Stimulated activated naive CD4-positive, alpha-beta T cell (primary cell): ENCODE results near the gene LOC101059915.
"Not testable (repeated sequence)": the region's sequence is repeated elsewhere in the genome, so short reads cannot be mapped to it uniquely, and the experiment has no call there.

ENCODE experiments used
- DNase-seq, 6 experiments: peaks; one replicate each; lab custom pipeline; 2025; lab: John Stamatoyannopoulos, UW

Gene LOC101059915

DNA sequence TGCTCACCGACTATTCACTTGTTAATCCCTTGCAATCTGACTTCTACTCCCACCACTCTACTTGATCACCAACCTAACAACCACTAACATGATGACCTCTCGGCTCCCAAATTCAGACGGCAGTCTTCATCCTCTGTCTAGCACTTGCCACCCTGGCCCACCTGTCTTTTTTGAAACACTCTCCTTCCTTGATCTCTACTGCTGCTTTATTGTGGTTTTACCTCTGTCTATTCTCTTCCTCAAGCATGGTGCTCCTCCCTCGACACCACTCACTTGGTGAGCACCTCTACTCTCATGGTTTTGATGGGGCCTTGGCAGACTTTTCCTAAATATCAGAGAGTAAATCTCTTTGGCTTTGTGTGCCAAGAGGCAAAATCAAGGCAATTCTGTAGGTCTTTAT is 27.3 kb upstream of the LOC101059915 start:
- DNase-seq = peak in 2 of 6 experiments; percentile 11 to 26

GRCh38 chrX:71644406-71644805 is 22.9 kb upstream of the LOC101059915 start:
- DNase-seq = not testable (repeated sequence)

DNA sequence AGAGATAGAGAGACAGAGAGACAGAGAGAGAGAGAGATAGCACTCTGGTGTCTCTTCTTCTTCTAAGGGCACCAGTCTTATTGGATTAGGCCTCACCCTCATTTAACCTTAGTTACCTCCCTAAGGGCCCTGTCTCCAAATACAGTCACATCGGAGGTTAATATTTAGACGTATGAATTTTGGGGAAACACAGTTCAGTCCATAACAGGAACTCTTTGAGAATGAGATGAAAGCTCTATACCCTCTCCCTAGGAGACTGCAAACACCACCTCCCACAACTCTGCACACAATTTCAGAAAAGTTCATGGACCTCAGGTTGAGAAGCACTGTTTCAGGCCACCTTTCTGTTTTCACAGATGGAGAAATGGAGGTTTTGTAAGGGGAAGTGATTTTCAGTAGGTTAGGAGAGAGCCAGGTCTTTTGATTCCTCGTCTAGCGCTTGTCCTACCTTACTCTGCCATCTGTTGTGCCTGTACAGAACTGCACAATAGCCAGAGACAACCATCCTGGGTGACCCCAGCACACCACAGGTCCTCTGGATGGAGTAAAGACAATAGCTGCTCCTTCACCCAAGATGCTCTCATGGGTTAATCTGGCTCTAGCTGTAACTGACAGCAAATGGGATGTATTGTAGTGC is 16.9 kb upstream of the LOC101059915 start:
- DNase-seq = peak in 1 of 6 experiments; percentile 11

DNA sequence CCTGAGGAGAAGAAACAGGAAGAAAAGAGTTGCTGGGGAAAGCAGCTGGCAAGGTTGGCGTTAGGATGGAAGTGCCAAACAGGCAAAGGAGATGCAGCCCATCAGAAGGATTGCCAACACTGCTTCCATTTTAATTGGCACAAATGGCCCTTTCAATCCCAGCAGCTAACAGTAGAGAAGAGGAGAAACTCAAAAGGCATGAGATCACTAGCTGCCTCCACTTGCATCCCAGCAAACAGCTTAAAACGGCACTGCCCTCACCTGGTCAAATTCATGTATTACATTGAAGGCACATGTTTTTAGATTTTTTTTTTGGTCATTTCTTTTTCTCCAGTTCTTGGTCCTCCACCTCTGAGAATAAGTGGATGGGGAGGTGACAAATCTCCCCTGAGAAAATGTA is 14.9 kb upstream of the LOC101059915 start:
- peak in 5 of 6 experiments; percentile 8 to 54 (median 24) for DNase-seq

DNA sequence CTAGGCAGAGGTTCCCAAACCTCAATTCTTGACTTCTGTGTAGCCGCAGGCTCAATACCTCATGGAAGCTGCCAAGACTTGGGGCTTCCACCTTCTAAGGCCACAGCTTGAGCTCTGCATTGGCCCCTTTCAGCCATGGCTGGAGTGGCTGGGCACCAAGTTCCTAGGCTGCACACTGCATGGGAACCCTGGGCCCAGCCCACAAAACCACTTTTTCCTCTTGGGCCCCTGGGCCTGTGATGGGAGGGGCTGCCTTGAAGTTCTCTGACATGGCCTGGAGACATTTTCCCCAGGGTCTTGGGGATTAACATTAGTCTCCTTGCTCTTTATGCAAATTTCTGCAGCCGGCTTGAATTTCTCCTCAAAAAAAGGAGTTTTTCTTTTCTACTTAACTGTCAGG is 14.0 kb upstream of the LOC101059915 start:
- no peak for DNase-seq

GRCh38 chrX:71657267-71657666 is 10.1 kb upstream of the LOC101059915 start:
- DNase-seq = no peak

- no peak for DNase-seq
Measured at GRCh38 chrX:71659342-71659741, 8.0 kb upstream of the LOC101059915 start.

GRCh38 chrX:71659959-71660358 is 7.4 kb upstream of the LOC101059915 start:
- DNase-seq = no peak

- no peak for DNase-seq
Measured at GRCh38 chrX:71660562-71661416, 6.6 kb upstream of the LOC101059915 start.

- DNase-seq = no peak
Measured at GRCh38 chrX:71661919-71662318, 5.4 kb upstream of the LOC101059915 start.

GRCh38 chrX:71662654-71663053 is 4.7 kb upstream of the LOC101059915 start:
- DNase-seq = not testable (repeated sequence)

GRCh38 chrX:71663238-71663637 is 4.1 kb upstream of the LOC101059915 start:
- DNase-seq = not testable (repeated sequence)

- DNase-seq = not testable (repeated sequence)
Measured at GRCh38 chrX:71664202-71664601, 3.1 kb upstream of the LOC101059915 start.

DNA sequence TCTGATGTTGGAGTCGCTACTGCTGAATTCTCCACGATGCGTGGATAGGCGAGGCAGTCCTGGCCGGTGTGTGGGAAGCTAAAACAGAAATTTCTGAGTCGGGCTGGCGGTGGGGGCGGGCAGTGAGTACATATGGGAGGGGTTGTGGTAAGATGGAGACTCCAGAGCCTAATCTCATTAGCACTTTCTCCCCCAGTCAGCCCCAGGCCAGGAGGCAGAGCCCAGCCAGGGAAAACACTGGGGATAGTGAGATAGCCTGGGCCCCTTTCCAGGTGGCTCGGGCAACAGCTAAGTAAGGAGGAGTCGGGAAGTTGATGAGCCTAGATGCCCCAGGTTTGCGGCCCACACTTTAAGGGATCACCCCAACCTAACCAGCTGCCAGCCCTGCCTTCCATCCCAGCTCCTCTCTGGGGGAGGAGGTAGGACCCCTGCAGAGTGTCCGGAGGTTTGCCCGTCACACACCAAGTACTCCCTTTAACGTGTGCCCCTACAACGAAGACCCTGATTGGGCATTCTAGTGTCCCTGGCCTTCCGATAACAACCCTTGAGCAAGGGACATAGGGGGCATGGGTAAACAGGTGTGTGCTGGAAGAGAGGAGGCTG is 2.4 kb upstream of the LOC101059915 start:
- no peak for DNase-seq

DNA sequence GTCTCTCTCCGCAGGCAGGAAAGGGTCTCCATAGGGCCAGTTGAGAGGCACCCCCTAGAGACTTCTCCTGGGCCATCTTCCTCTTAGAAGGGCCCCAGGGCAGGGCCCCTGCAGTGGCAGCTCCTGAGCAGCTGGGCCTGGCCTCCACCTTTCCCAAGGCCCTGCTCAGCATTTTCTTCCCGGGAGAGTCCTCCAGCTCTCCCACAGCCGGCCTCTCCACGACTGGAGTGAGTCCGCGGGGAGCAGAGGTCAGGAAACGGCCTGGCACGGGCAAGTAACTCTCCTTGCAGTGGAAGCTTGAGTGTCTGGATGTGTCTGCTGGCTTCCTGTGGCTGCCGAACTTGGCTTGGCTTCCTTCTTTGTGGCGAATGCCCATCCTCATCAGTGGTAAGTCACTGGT is 1.6 kb upstream of the LOC101059915 start:
- DNase-seq = no peak

DNA sequence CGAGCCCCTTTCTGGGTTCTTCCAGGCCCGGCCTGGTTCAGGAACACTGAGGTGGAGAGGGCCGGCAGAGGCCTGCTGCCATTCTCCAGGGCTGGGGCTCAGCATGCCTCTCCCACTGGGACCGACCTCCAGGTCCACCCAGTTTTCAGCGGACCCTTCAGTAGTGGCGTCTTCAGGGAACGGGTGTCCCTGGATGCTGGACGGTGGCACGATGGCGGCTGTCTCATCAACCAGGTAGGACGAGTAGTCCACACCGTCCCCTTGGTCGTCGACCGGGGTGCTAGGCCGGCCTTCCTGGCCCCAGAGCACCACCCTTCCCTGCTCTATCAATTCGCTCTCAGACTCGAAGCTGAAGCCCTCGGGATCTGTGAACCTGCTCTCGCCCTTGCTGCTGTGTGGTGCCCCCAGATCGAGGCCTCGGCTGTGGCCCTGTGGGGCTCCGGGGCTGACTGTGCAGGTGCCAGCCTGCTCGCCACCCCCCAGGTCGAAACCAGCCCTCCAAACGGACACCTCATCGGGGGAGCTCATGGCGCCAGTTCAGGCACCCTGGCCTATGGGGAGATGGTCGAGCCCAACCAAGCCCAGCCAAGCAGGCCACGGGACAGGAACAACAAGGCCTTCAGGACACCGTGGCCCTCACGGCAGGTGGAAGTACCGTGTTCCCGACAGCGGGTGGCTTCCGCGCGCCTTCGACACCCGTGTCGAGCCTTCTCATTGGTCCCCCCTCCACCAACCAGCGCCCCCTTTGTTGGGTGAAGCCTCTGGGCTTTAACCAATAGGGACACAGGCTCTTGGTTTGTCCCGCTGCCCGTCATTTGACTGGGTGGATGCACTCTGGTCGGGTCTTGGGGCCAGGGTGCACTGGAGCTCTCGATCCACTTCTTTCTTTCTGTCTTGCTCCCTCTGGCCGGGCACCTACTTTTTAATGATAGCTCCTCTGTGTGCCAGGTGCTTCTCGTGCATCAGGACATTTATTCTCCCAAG is 814 bp upstream of the LOC101059915 start:
- DNase-seq = no peak

GRCh38 chrX:71668248-71668595 is 876 bp downstream of the LOC101059915 start:
- no peak for DNase-seq

GRCh38 chrX:71669492-71669891 is 2.1 kb downstream of the LOC101059915 start:
- DNase-seq = no peak

DNA sequence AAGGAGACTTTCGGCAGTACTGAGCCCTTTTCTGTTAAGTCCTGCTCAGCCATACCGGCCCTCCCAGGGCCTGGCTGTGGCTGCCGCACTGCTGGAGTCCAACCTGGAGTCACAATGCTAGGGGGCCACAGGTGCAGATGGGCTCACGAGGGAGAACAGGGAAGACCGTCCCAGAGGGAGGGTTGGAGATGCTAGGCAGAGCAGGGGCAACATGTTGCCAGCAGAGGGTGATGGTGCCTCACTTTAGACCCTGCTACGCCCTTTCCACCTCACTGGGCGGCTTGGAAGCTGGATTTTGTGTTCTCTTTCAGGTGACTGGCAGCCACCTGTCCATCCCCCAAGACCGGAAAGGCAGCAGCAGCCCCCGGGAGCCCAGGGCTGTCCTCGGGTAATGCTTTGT is 2.6 kb downstream of the LOC101059915 start:
- peak in 4 of 6 experiments; percentile 2 to 19 (median 12) for DNase-seq

GRCh38 chrX:71671043-71671780 is 3.9 kb downstream of the LOC101059915 start:
- peak in 1 of 6 experiments; percentile 17 for DNase-seq

- no peak for DNase-seq
Measured at GRCh38 chrX:71671938-71672337, 4.6 kb downstream of the LOC101059915 start.
